ENCODE measurements around the gene RC3H1.

The RC3H1 gene

GRCh38 chr1:173886746-173887611, 135.2 kb downstream of the RC3H1 start:
- FAIRE-seq (no peak), DNase-seq (ENCODE audit: low spot score) (no peak)

GRCh38 chr1:173884701-173885100, 137.5 kb downstream of the RC3H1 start:
- no peak for FAIRE-seq

More at GRCh38 chr1:173884701-173885100, 137.5 kb downstream of the RC3H1 start:
- DNase-seq (ENCODE audit: low spot score): no peak
